IMR-90 (cell line): ENCODE results near the gene RPL10. TPM values are rescaled to one million over a fixed set of nuclear protein-coding genes. Genes with fewer than 3 reads are reported as not detected.
A peak's percentile ranks its signal among the peaks of the same experiment; 100 is the strongest.

Experiments
- ATAC-seq: fragments of 200-7000 bp; cut with Tn5 transposase; 2 replicates; pipeline ENCODE4 v1.9.1; 2020; ENCODE audit warnings: low read depth, mild to moderate bottlenecking, moderate library complexity
- BruUV-seq: library from RNA; stranded (reverse); fragments of 400-500 nt; replicated peaks from 2 replicates; lab custom pipeline; 2021; lab: Mats Ljungman, UMichigan
- CTCF ChIA-PET: fragments of 300-600 bp; formaldehyde crosslinking; extraction: SDS; loops from one replicate; lab custom pipeline; 2021; ENCODE audit warnings: antibody characterized with exemption; lab: Yijun Ruan, JAX
- POLR2A ChIA-PET: fragments of 300-600 bp; sonication (Branson Sonifier 250); formaldehyde crosslinking; loops from one replicate; lab custom pipeline; 2022; ENCODE audit warnings: antibody characterized with exemption; ENCODE audit not compliant: unreplicated experiment; lab: Charles Lee
- DNase-seq: peaks from one replicate; pipeline ENCODE4 v3.0.0; 2013
- H2AFZ ChIP-seq: replicated peaks from 2 replicates; pipeline ENCODE3; 2013; ENCODE audit warnings: low read length, mild to moderate bottlenecking; ENCODE audit not compliant: poor library complexity
- H2AK5ac ChIP-seq: 2 replicates; pipeline ENCODE4 v1.6.1; 2013; ENCODE audit warnings: low read depth, low read length, inconsistent platforms
- H2AK9ac ChIP-seq: replicated peaks from 2 replicates; pipeline ENCODE3; 2013; ENCODE audit warnings: mild to moderate bottlenecking, low read depth, low read length, moderate library complexity; ENCODE audit not compliant: poor library complexity
- H2BK120ac ChIP-seq: 2 replicates; pipeline ENCODE4 v1.6.1; 2013; ENCODE audit warnings: low read depth, low read length, inconsistent platforms
- H2BK15ac ChIP-seq: 3 replicates; pipeline ENCODE4 v1.6.1; 2013; ENCODE audit warnings: low read depth, low read length, inconsistent platforms
- H2BK20ac ChIP-seq: 2 replicates; pipeline ENCODE4 v1.6.1; 2013; ENCODE audit warnings: low read depth, mild to moderate bottlenecking, inconsistent platforms, low read length, moderate library complexity
- H2BK5ac ChIP-seq: 2 replicates; pipeline ENCODE4 v1.6.1; 2013; ENCODE audit warnings: mild to moderate bottlenecking, low read depth, low read length, inconsistent platforms; ENCODE audit not compliant: poor library complexity, severe bottlenecking
- H3K14ac ChIP-seq: replicated peaks from 2 replicates; pipeline ENCODE4 v1.6.1; 2013; ENCODE audit warnings: low read depth, low read length, inconsistent platforms
- H3K18ac ChIP-seq: 2 replicates; pipeline ENCODE4 v1.6.1; 2013; ENCODE audit warnings: low read depth, low read length, control low read depth
- H3K23ac ChIP-seq: 2 replicates; pipeline ENCODE4 v1.6.1; 2013; ENCODE audit warnings: low read depth, low read length, inconsistent platforms
- H3K27ac ChIP-seq: 2 replicates; pipeline ENCODE4 v1.5.1; 2013; ENCODE audit warnings: mild to moderate bottlenecking, control low read depth, low read length; ENCODE audit not compliant: insufficient read depth
- H3K27me3 ChIP-seq: 2 replicates; pipeline ENCODE4 v1.6.1; 2013; ENCODE audit warnings: low read length; ENCODE audit not compliant: control insufficient read depth, insufficient read depth
- H3K36me3 ChIP-seq: 2 replicates; pipeline ENCODE4 v1.6.1; 2013; ENCODE audit warnings: low read length, mixed read lengths; ENCODE audit not compliant: control insufficient read depth, insufficient read depth
- H3K4ac ChIP-seq: 2 replicates; pipeline ENCODE4 v1.6.1; 2013; ENCODE audit warnings: low read depth, low read length, inconsistent platforms
- H3K4me1 ChIP-seq: 2 replicates; pipeline ENCODE4 v1.6.1; 2013; ENCODE audit warnings: low read length, mixed read lengths; ENCODE audit not compliant: control insufficient read depth, insufficient read depth
- H3K4me2 ChIP-seq: 2 replicates; pipeline ENCODE4 v1.6.1; 2013; ENCODE audit warnings: low read depth, mild to moderate bottlenecking, control low read depth, low read length, moderate library complexity
- H3K4me3 ChIP-seq: 2 replicates; pipeline ENCODE4 v1.5.1; 2013; ENCODE audit warnings: low read depth, mild to moderate bottlenecking, control low read depth, low read length, moderate library complexity; ENCODE audit not compliant: insufficient read depth
- H3K56ac ChIP-seq: 2 replicates; pipeline ENCODE4 v1.6.1; 2013; ENCODE audit warnings: low read length, inconsistent platforms; ENCODE audit not compliant: insufficient read depth; ENCODE audit errors: extremely low read depth
- H3K79me1 ChIP-seq, 2 experiments: 2 replicates each; pipeline ENCODE4 v1.6.1; 2013; ENCODE audit warnings: low read length in 2 of 2, inconsistent platforms in 1 of 2, low read depth in 1 of 2
- H3K9ac ChIP-seq: 2 replicates; pipeline ENCODE4 v1.6.1; 2013; ENCODE audit warnings: low read depth, low read length, control low read depth
- H3K9me1 ChIP-seq: 2 replicates; pipeline ENCODE4 v1.6.1; 2013; ENCODE audit warnings: low read length, inconsistent platforms; ENCODE audit not compliant: insufficient read depth
- H3K9me3 ChIP-seq: 2 replicates; pipeline ENCODE4 v1.6.1; 2013; ENCODE audit warnings: low read length; ENCODE audit not compliant: control insufficient read depth, insufficient read depth
- H4K20me1 ChIP-seq: 2 replicates; pipeline ENCODE4 v1.6.1; 2013; ENCODE audit warnings: low read length, inconsistent platforms; ENCODE audit not compliant: insufficient read depth
- H4K5ac ChIP-seq: 2 replicates; pipeline ENCODE4 v1.6.1; 2013; ENCODE audit warnings: mild to moderate bottlenecking, low read depth, low read length, control low read depth
- H4K8ac ChIP-seq, 2 experiments: 2 replicates each; pipeline ENCODE4 v1.6.1; 2013; ENCODE audit warnings: low read depth in 2 of 2, low read length in 2 of 2, control low read depth in 1 of 2, inconsistent platforms in 1 of 2
- H4K91ac ChIP-seq: 2 replicates; pipeline ENCODE4 v1.6.1; 2013; ENCODE audit warnings: low read depth, low read length, inconsistent platforms; ENCODE audit not compliant: insufficient read depth
- ELK1 ChIP-seq: fragments of 150-350 bp; IDR thresholded peaks from 2 replicates; pipeline ENCODE4 v1.6.1; 2016; ENCODE audit warnings: low read depth, mild to moderate bottlenecking, low read length, moderate library complexity, borderline replicate concordance
- USF2 ChIP-seq: fragments of 150-350 bp; IDR thresholded peaks from 2 replicates; pipeline ENCODE4 v1.6.1; 2017; ENCODE audit warnings: mild to moderate bottlenecking, antibody characterized with exemption, low read length, low read depth
- WGBS, 2 experiments: methylation state at CpG; one replicate each; pipeline versions ENCODE4 v1.1.5 to v1.1.7; 2013; ENCODE audit warnings: missing lambda C conversion rate in 2 of 2; ENCODE audit not compliant: insufficient read length in 1 of 2; ENCODE audit errors: extremely low coverage in 2 of 2; 5-methylcytosine and 5-hydroxymethylcytosine counted together
- dilution Hi-C: fragments of 300-500 bp; cut with HindIII; formaldehyde crosslinking; loops from one replicate; pipeline ENCODE4 v1.14.3; 2018; ENCODE audit warnings: low sequenced_read_pairs; ENCODE audit not compliant: unreplicated experiment
- in situ Hi-C: fragments of 300-500 bp; cut with MboI; formaldehyde crosslinking; loops from 3 replicates; pipeline ENCODE4 v1.14.3; 2019; ENCODE audit warnings: low sequenced_read_pairs, inconsistent platforms, mixed read lengths
- intact Hi-C: fragments of 100-400 bp; cut with micrococcal nuclease; formaldehyde crosslinking; loops from 2 replicates; pipeline ENCODE4 v1.10.0; 2022
- polyA plus RNA-seq, 3 experiments: library from polyadenylated mRNA; depleted of rRNA; stranded (reverse); fragments of >200 nt; gene quantifications; 2 replicates each; pipeline ENCODE4 v1.2.3, GENCODE V29; 2012; ENCODE audit warnings: low replicate concordance in 1 of 3
- total RNA-seq: library from RNA; depleted of rRNA; stranded (reverse); fragments of >200 nt; gene quantifications from 2 replicates; pipeline ENCODE4 v1.2.3, GENCODE V29; 2012

RPL10 gene
- total and polyA plus RNA-seq, 2 of the 4 experiments (the other 2 are of a cell fraction): 1,582 to 7,467 TPM

DNA sequence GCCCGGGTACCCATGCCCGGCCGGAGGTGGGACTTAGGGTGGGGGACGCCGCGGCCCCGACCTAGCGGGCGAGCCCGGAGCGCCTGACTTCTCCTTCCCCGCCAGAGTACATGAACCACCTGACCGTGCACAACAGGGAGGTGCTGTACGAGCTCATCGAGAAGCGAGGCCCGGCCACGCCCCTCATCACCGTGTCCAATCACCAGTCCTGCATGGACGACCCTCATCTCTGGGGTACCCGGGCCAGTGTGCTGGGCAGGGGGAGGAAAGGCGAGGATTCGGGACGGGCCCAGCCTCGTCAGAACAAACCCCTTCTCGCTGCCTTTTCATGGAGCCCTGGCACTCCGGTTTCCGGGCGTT is 13.8 kb downstream of the RPL10 start:
- Histone ChIP-seq H4K5ac (no peak overlapping the region), H3K23ac (no peak overlapping the region; the same call in 1 of the 2 replicates), H2BK15ac (no peak overlapping the region), H4K91ac (peak overlapping the region; percentile 18; the same call in 1 of the 2 replicates), H3K27me3 (no peaks in the 10 kb centered on the region), H3K18ac (no peak overlapping the region), H3K79me1 (peaks cover 6 to 26% of the 10 kb centered on the region in 2 experiments; a peak in 3 of 4 replicates), H3K27ac (peak overlapping the region; percentile 73; the same call in 1 of the 2 replicates), H3K9ac (peak overlapping the region; percentile 71), H3K56ac (no peak overlapping the region), H4K20me1 (no peaks in the 10 kb centered on the region), H3K4me2 (peak overlapping the region; percentile 57), H2BK5ac (no peak overlapping the region), H3K4ac (peak overlapping the region; percentile 57), H2BK120ac (no peak overlapping the region), H3K9me1 (peaks cover 3% of the 10 kb centered on the region; the same call in 1 of the 2 replicates), H3K4me3 (peak overlapping the region; percentile 94), H3K9me3 (no peaks in the 10 kb centered on the region), H2AK9ac (peak overlapping the region; percentile 70), H2AFZ (peak overlapping the region; percentile 95), H3K4me1 (peaks cover 4% of the 10 kb centered on the region), H2BK20ac (no peak overlapping the region), H3K14ac (no peak overlapping the region), H3K36me3 (peaks cover 5% of the 10 kb centered on the region), H2AK5ac (peak overlapping the region; percentile 57), H4K8ac (peak overlapping the region; percentile 69; a peak in 3 of 4 replicates)
- BruUV-seq: no TSS peak
- DNase-seq: peak; percentile 26
- whole genome bisulfite sequencing, 2 experiments: 47% methylated on average over 11 of the region's 29 CpGs; no CpG with 5 or more reads in 1 of the 2 experiments
- dilution Hi-C loops (no loop called here), intact Hi-C loops (loop anchor here (5.0 kb wide), 1 partner anchor 120 kb away; no protein-coding TSS in a partner anchor), in situ Hi-C loops (no loop called here)
- CTCF ChIA-PET: no interaction called here
- peak; percentile 58 for ATAC-seq
- TF ChIP-seq ELK1 (no peak), USF2 (peak; percentile 26; the same call in 1 of the 2 replicates)
- POLR2A ChIA-PET: no interaction called here
